NCI-H1105 treated with DMSO at 0.1 percent for 48 hours (cell line): ENCODE data around the gene TANC1.

Experiments
- DNase-seq: peaks from one replicate; lab custom pipeline; 2025; lab: John Stamatoyannopoulos, UW

TANC1 gene

DNA sequence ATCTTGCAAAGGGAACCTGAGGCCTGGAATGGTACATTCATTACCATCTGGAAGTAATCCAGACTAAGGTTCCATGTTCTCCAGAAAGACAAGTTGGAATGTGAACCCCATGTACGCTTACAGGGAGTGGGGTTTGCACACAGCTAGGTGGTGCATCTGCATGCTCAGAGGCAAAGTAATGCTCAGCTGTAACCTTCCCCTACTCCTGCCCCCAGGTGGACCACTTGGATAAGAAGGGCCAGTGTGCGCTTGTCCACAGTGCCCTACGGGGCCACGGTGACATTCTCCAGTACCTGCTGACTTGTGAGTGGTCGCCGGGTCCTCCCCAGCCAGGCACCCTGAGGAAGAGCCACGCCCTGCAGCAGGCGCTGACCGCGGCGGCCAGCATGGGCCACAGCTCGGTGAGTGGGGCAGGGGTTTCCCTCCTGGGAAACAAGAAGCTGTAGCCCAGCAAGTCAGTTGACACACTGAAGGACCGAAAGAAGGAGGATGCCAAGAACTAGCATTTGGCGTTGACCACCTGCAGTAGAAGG is 228.0 kb downstream of the TANC1 start:
- DNase-seq, result no peak

DNA sequence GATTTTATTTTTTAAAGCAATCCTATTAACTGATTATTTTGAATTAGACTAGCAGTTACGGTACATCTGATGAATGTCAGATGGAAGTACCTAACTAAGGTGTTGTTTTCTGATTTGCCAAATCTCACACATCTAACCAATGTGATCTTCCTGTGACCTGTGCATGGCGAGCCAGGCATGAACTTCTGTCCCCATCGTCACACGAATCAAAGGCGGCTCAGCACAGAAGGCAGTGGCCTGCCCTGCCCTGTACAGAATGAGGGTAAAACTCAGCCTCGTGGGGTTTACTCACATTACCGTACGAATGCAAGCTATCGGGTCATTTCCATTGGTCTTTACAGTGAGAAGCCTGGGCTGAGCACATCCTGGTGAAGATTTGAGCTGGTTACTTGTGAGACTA is 230.8 kb downstream of the TANC1 start:
- DNase-seq, result no peak

DNA sequence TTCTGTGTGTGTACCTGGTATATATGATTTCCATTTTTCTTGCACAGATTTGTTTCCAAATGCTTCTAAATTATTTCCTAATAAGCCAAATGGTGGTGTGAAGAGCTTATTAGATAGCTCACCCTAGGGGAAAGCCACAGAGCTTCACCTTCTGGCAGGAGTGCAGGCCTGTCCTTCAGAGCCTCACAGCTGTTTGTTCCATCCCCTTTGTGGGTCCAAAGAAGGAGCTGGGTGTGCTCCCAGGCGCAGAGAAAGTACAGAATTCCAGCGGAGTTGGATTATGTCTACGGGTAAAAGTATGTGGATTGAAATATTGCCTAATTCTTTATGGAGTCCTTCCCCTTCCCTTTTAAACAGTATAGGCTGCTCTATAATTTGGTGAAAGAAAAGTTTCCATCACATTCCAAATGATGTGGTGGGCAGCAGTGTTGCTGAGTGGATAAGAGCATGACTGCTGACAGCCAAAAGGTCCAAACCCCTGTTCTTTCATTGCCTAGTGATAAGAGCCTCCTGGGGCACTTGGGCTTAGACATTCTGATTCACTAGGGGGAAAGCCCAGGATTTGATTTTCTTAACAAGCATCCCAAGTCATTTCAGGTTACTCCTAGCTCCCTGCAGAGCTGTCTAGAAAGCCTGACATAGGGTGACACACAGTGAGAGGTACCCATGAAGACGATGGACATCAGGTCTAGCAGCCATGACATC is 231.5 kb downstream of the TANC1 start:
- no peak for DNase-seq

DNA sequence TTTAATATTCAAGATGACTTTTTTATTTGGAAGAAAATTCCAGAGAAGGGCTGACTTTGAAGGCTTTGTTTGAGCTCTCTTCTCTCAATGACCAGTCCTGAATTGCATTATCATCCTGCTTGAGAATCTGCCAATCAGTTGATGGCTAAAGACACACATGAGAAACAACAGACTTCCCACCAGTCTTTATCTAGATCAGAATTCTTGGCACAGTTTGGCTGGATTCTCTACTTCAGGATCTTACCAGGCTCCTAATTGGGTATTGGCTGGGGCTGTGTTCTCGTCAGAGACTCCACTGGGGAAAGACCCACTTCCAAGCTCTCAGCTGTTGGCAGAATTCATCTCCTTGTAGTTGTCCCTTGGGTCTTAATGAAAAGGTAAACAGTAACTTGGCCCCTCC is 232.1 kb downstream of the TANC1 start:
- no peak for DNase-seq

DNA sequence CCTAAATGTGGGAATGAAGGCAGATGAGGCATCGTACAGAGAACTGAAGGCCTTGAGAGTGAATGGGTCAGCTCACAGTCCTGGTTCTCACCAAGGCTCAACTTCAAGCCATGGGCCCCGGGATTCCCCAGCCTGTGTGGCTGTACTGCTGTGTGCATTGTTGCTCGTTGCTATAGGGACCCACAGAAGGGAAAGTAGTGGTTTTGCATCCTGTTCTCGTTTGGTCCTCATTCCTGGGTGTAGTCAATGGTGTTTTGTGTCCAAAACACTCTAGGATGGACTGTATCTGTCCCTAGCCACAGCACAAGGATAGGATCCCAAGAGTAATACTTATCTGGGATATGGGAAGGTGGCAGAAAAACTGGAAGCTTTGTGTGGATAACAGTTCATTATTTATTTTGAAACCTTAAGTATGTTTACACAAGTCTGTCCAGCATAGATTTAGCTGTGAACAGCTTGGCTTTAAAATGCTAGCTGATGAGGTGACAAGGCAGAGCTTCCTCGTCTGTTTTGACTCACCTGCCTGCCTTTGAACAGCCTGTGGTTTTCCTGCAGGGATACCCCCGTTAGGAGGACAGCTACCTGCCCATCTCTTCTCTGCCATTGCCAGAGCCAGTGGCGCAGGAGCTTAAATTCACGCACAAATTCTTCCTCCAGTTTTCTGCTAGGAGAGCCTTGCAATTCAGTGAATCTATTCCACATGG is 233.1 kb downstream of the TANC1 start:
- DNase-seq, result no peak

DNA sequence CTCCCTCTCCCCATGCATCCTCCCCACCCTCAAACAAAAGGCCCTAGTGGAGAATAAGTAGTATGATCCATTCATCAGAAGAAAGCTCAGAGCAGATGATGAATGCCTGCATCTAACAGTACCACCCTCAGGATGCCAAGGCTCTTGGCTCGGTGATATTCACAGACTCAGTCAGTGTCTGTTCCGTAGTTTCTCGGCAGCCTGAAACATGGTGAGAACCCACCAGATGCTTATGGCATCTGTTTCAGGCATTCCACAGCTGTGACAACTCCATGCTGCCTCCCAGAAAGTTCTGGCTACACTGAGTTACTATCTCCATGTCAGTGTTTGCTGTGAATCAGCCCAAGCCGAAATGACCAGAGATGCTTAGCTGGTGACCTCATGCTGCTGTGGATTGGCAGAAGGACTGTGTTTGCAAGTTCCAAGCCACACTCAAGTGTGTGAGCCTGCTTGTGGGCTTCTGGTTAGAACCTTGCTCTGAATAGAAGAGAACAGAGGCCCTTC is 234.2 kb downstream of the TANC1 start:
- no peak for DNase-seq

DNA sequence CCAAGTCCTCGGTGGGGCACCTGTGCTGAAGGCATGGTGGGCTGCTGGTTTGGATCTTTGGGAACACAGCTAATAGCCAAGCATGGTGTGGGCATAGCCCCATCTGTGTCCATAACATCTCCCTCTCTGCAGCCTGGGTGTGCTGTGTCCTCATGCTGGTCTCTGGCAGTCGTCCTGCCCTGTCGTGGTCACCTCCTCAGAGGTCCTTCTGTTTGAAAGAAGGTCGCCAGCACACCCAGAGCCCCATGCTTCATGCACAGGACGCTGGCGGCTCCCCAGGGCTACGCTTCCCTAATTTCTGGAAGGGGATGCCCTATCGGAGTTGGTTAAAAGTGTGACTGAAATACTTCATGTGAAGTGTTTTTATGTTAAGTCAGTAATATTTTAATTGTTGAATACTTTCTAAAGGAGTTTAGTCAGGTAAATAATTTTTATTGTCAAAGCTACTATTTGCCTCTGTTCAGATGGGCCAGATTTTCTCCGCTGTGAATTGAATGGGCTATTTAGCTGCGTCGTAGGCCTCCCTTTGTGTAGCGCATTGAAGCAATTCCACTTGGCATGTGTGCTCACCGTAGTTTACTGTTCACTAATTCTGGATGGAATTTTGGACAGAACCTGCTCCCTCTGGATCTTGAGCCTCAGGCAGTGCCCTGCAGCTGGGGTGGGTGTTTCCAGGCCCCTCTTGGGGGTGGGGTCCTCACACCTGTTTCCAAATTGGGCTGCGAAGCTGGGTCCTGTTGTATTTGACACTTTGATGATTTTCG is 236.1 kb downstream of the TANC1 start:
- DNase-seq, result no peak

DNA sequence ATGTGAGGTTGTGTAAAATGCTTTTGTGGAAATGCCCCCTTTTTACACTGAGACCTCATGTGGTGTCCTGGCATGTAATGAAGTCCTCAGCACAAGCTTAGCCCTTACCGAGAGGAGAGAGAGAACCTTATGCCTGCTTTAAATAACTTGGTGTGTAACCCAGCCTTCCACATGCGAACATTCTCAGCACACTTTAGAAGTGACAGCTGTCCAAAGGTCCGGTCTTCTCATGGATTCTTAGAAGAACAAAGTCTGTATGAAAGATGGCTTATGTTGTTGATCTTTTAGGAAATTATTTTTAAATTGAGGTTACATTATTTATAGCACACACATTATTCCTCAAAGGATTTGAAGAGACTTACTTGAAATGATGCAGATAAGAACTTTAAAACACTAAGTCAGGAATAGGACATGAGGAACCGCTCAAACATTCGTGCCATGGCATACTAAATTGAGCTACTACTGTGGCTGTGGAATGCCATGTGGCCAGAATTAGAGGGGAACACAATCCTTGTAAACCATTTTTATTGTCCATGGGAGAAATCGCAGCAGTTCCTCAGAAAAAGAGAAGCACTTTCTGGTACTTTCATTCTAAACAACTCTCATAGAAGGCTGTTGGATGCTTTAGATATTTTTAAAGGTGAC is 238.4 kb downstream of the TANC1 start:
- no peak for DNase-seq

DNA sequence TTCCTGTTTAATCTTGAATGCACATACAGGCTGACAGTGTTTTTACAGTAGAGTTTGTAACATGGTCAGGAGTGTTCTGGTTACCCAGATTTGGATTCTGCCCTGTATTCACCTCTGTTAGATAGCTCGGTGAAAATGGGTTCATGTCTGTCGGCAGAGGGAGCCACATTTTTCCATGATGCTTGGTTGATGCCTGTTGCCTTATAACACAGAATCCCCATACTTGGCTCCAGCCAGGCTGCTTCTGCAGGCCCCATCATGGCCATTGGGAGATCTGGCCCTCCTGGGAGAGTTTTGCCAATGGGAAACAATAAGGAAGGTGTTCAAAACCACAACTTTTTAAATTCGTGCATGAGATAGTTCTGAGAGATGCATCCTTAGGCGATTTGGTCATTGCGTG is 240.0 kb downstream of the TANC1 start:
- DNase-seq, result peak; percentile 2

DNA sequence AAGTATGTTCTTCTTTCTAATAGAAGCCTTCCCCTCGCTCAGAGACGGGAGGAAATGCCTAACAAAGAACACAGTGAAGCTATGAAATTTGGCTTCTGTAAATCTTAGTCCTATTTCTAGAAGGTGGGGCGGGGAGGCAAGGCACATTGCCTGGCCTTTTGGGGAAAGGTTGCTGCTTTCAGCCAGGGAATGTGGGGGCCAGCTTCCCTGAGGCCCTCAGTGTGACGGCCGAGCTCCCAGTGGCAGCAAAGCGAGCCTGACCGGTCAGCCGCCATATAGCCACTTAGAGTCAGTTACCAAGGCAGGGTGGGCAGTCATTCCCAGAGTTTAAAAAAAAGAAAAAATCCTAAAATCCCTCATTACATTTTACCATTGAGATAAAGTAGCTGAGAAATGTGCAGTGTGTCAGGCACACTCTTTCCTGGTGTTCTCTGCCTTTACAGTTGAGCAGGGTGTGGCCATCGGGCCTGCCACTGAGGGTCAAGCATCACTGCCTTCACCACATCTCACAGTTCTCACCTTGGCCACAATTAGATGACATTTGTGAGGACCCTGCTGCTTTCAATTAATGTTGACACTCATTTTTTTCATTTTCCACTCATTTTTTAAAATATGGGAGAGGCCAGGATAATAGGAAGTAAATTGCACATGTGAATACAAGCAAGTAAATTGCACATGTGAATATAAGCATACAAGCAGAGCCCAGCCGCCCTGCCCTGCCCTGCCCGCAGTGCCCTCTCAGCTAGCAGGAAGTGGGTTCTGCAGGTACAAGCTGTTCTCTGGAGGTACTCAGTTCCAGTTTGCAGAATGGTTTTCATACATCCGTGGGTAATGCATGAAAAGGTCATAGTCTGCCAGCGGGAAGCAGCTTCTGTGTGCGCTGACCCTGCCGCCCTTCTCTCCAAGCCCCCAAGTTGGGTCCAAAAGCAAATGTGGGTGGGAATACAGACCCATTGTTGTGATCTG is 241.2 kb downstream of the TANC1 start:
- DNase-seq, result no peak

DNA sequence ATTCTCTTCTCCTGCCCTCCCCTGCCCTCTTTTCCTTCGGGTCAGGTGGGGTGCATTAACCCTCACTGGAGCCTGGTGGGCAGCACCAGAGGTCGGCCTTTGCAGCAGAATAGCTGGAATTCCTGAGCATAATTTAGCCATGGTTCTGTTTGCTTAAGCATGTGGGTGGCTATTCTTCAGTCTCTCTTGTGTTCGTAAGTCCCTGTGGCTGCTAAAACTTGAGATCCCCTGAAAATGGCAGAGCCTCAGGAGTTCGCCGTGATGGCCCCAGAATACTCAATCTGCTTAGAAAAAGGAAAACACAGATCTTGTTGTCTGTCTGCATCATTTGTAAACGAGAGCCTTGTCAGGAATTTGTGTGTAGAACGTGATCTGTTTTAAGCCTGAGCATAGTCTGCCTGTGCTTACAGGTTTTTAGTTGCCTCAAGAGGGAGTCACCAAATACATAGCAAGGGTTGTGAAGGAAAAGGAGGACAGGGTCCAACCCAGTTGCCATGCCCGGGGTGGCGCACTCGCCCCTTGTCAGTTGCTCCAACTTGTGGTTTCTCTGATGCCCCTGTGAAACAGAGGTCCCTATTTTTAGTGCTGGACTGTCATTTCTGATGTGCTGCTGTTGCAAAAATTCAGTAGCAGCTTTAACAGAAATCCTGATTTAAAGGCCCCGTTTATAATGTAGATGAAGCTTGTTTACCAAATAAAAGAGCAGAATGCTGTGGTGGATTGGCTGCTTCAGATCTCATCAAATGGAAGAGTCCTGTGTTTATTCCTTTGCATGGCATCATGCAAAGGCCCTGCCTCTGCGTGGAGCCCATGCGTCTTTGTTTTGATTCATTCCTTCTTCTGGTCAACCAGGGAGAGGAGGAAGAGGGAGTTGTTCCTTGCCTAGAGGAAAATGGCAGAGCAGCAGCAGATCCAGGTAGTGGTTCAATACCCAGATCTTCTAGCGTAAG is 243.3 kb downstream of the TANC1 start:
- no peak for DNase-seq

DNA sequence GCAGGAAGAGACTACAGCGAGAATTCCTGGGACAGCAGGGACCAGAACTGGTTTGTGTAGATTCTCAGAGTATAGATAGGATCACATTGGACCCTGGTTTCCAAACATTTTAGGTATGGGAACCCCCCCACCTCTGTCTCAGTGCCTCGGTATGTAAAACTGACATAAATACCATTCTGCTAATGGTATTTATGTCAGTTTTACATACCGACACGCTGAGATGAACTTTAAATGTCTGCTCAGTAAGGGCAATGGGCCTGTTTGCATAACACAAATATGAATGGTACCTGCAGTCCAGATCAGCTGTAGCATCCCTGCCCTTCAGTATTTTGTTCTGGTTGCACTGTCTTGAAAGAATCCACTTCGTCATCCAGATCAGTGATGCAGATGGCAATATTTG is 244.9 kb downstream of the TANC1 start:
- no peak for DNase-seq

DNA sequence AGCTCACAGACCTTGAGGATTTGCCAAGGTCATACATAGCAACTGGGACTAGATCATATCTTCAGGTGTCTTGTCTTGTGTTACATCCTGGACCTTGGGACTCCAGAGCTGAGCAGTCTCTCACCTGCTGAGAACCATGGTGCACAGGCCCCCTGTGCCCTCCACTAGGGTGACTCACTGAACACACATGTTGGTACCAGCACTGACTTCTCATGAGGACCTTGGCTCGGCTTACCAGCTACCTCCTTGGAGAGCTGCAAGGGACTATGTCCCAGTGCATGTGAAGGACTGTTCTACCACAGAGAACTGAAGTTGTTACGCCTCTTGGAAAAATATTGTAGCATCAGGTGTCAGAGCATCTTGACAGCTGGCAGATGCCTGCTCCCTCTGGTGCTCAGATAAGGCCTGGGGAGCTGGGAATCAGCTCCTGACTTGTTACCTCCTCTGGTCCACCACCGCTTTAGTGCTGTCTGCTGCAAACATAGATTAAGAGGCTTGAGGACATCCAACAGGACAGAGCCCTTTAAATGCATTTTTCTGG is 246.0 kb downstream of the TANC1 start:
- DNase-seq, result no peak

DNA sequence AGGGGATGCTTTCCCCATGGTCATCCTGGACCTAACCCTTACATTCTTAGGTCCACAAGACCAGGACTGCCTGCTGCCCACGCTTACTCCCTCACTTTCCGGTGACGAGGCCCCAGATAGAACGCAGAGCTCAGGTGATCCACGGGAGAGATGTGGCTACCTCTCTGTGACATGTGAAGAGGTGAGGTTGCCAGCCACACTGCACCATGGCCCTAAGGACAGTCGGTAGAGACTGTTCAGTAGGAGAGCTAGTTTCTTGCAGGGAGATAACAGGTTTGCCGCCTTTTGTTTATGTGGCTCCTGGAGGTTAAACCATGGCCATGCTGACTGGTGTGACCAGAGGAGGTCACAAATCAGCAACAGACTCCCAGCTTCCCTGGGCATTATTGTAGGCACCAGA is 246.7 kb downstream of the TANC1 start:
- DNase-seq, result no peak

DNA sequence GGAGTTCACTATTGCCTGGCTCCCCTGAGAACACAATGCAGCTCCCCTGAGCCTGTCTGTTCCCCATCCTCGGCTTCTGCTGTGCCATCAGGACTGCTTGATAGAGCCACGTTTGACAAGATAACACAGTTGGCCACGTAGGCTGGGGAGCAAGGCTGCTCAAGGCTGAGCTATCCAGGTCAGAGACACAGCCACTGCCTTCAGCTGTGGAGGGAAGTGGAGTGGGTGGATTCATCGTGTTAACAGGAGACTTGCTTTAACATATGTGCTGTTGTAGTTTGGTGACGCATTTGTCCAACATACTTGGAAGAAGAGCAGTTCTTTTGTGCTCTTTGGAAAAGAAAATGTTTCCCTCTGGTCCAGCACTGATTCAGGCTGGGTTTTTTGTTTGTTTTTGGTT is 249.2 kb downstream of the TANC1 start:
- no peak for DNase-seq

DNA sequence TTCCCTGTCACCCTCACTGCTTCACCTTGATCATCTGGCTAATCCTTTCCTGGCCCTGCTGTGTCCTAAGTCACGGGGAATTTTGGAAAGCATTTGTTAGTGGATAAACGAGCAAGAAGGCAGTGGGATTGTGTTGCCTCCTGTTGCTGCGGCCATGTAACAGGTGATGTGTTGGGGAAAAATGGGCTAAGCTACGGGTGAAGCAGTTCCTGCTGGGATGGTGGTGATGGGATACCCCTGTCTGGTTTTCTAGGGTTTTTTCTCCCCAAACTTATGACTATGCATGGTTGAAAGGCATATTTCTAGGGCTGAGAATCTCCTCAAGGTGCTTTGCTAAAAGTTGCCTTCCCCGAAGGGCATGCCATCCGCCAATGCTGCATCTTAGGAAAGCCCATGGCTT is 249.9 kb downstream of the TANC1 start:
- DNase-seq, result no peak

DNA sequence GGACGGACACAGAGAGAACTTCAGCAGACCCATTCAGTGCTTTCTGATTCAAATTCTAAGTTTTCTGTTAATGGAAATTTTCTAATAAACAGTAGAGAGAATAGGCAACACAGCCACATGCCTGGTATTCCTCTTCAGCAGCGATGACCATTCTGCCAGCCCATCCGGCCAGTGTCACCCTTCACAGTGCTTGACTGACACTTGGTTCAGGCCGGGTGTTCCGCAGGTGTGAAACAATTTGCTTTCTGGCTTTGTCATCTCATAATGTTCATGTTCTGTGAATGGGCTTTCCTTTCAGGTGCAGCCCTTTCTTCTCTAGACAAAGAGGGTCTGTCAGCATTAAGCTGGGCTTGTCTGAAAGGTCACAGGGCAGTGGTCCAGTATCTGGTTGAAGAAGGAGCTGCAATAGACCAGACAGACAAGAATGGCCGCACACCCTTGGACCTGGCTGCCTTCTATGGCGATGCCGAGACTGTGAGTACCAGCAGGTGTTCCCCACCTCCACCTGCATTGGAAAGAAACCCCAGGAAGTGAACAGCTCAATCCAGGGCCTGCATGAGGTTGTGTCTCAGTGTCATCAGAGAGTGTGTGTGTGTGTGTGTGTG is 251.1 kb downstream of the TANC1 start:
- no peak for DNase-seq

DNA sequence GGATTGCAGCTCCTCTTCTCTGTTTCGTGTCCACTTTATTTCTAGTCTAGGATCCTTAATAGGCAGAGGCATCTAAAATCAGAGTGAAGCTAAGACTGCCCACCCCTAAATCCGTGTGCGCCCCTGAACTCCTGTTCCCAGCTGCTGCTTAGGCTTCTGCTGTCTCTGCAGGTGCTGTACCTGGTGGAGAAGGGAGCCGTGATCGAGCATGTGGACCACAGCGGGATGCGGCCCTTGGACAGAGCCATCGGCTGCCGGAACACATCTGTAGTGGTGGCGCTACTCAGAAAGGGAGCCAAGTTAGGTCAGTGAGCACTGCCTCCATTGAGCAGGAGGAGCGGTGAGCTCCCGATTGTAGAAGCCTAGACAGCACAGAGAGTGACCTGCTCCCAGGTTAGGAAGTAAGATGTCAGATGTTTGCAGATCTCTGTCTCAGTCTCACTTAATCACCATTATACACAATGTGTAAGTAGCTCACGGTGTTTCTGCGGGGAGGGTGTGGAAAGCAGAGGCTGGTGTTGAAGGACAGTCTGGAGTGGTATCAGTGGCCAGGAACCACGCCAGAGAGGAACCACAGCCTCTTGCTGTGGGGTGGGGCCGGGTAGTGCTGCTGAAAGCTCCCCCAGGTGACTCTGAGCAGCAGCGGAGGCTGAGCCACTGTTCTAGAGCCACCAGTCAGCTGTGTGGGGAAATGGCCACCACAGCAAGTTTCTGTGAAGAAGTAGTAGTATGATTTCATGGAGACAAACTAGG is 255.8 kb downstream of the TANC1 start:
- no peak for DNase-seq
